Ramos (cell line): ENCODE results near the gene GNA14.
"Not testable (repeated sequence)": the region's sequence is repeated elsewhere in the genome, so short reads cannot be mapped to it uniquely, and the experiment has no call there.

Experiments used
- in situ Hi-C: fragments of 300-500 bp; cut with MboI; formaldehyde crosslinking; loops from one replicate; pipeline ENCODE4 v1.14.3; 2022; ENCODE audit warnings: low sequenced_read_pairs; ENCODE audit not compliant: unreplicated experiment

Gene GNA14

GRCh38 chr9:77648234-77649108 lies at the start of gene GNA14:
GNA14 (minus strand) TSS chr9:77648322; CDS start chr9:77647793, 529 bp downstream.
- in situ Hi-C loops = no loop called here

DNA sequence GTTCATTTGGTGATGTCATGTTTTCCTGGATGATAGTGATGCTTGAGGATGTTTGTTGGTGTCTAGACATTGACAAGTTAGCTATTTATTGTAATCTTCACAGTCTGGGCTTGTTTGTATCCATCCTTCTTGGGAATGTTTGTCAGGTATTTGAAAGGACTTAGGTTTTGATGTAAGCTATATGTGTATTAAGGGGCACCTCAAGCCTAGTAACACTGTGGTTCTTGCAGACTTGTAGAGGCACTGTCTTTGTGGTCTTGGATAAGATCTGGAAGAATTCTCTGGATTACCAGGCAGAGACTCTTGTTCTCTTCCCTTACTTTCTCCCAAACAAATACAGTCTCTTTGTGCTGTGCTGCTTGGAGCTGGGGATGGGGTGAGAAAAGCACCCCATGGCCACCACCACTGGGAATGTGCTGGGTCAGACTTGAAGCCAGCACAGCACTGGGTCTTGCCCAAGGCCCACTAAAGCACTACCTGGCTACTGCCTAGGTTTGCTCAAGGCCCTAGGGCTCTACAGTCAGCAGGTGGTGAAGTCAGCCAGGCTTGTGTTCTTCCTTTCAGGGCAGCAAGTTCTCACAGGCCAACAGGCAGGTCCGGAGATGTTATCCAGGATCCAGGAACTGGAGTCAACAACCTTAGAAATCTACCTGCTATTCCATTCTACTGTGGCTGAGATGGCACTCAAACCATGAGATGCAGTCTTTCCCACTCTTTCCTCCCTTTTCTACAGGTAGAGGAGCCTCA lies 49.3 kb upstream of the GNA14 start:
- in situ Hi-C loops = no loop called here

- in situ Hi-C loops = not testable (repeated sequence)
Observed at GRCh38 chr9:77690723-77691122, 42.6 kb upstream of the GNA14 start.

DNA sequence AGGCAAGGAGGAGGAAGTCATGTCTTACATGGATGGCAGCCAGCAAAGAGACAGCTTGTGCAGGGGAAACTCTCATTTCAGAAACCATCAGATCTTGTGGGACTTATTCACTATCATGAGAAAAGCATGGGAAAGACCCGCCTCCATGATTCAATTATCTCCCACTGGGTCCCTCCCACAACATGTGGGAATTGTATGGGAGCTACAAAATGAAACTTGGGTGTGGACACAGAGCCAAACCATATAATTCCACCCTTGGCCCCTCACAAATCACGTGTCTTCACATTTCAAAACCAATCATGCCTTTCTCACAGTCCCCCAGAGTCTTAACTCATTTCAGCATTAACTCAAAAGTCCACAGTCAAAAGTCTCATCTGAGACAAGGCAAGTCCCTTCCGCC lies 42.0 kb upstream of the GNA14 start:
- in situ Hi-C loops = not testable (repeated sequence)

DNA sequence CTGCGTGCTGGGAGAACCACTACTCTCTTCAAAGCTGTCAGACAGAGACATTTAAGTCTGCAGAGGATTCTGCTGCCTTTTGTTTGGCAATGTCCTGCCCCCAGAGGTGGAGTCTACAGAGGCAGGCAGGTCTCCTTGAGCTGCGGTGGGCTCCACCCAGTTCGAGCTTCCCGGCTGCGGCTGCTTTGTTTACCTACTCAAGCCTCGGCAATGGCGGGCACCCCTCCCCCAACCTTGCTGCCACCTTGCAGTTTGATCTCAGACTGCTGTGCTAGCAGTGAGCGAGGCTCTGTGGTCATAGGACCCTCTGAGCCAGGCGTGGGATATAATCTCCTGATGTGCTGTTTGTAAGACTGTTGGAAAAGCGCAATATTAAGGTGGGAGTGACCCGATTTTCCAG lies 39.6 kb upstream of the GNA14 start:
- in situ Hi-C loops = not testable (repeated sequence)

- in situ Hi-C loops = no loop called here
Observed at GRCh38 chr9:77680581-77680980, 32.5 kb upstream of the GNA14 start.

DNA sequence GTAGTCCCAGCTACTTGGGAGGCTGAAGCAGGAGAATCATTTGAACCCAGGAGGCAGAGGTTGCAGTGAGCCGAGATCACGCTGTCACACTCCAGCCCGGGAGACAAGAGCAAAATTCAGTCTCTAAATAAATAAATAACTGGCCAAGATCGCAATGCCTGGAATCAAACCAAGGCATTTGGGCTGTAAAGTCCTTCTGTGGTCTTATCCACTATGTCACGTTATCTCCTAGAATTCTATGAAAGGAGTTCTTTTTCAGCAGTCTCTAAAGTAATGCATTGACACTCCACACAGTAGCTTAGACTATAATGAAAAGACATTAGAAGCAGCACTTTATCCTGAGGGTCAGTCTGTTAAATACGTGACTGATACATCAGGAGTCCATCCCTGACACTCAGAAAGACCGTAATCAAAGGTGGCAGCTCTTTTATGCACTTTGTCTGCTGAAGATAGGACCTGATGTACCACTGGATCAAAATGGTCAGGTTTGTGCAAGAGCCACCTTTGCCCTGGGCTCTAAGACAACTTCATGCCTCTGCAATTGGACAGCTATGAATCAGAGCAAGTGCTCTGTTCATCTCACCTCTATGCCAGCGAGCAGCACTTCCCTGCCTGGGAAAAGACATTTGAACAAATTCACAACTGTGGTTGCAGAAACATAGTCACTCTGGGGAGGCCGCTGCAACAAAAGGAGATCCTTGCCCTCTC lies 31.7 kb upstream of the GNA14 start:
- in situ Hi-C loops = no loop called here

DNA sequence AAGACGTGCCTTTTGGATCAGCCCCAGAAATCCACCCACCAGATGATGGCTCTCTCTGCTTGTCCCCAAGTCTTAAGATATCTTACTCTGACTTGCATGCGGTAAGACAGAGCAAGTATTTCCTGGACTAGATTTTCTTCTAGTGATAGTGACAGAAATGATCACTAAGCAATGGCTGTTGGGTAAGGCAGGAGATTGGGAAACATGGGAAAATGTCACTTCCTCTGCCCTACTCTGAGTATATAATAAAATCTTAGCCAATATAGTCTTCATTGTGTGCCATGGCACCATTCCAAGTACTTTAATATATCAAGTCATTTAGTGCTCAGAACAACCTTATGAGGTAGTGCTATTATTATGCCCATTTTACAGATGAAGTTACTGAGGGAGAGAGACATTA lies 31.0 kb upstream of the GNA14 start:
- in situ Hi-C loops = no loop called here

DNA sequence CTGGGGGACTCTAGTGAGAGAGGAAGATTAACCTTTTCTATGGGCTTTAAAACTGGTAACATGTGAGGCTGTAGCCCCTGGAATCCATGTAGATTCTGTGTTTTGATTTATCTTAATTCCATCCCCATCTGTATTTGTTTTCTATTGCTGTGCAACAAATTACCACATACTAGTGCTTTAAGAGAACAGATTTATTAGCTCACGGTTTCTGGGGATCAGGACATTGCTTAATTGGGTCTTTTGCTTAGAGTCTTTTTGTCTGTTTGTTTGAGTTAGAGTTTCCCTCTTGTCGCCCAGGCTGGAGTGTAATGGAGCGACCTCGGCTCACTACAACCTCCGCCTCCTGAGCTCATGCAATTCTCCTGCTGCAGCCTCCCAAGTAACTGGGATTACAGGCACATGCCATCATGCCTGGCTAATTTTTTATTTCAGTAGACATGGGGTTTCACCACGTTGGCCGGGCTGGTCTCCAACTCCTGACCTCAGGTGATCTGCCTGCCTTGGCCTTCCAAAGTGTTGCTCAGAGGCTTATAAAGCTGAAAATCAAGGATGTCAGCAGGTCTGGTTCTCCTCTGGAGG lies 29.9 kb upstream of the GNA14 start:
- in situ Hi-C loops = no loop called here

GRCh38 chr9:77677397-77677796 lies 29.3 kb upstream of the GNA14 start:
- in situ Hi-C loops = no loop called here

DNA sequence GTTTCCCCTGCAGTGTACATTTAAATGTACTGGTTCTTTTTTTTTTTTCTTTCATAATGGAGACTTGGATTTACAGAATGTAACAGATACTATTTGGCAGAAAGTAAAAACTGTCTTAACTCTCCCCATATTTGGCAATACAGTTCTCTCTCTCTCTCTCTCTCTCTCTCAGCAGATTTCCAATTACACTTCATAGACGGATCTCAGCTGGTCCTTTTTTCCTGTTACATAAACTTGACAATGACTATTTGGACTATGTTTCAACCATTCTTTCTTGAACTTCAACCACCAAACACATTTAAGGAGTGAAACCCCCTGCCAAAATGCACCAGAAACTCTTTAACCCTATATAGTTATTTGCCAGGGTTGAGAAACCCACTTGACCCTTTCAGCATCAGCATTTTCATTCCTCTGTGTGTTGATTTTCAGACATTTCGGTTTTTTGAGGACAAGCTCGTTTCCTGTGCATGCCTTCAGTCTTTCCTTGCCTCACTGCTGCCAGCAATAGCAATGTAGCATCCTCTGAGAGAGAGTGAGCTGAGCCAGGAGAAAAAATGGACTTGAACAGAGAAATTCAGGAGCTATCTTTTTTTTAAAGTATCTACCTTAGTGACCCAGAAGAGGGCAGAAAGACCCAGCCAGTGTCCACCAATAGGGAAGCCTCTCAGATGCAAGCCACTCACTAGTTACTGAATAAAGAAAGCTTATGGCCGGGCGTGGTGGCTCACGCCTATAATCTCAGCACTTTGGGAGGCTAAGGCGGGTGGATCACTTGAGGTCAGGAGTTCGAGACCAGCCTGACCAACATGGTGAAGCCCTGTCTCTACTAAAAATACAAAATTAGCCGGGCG lies 26.0 kb upstream of the GNA14 start:
- in situ Hi-C loops = no loop called here

- in situ Hi-C loops = no loop called here
Observed at GRCh38 chr9:77672183-77672582, 24.1 kb upstream of the GNA14 start.

DNA sequence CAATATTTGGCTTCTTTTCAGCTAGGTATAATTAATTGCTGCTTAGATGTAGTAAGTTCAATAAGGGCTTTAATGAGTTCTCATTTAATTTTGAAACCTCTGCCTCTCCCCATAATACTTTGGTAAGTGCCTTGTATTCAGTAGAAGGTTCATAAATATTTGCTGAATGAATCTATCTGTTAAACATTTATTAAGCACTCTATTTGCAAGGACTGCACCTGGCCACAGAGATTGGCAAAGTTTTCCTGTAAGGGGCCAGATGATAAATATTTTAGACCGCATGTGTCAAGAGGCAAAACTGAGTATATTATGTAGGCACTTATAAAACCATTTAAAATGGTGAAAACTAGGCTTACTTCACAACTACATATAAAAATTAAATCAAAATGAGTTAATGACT lies 19.0 kb upstream of the GNA14 start:
- in situ Hi-C loops = no loop called here

DNA sequence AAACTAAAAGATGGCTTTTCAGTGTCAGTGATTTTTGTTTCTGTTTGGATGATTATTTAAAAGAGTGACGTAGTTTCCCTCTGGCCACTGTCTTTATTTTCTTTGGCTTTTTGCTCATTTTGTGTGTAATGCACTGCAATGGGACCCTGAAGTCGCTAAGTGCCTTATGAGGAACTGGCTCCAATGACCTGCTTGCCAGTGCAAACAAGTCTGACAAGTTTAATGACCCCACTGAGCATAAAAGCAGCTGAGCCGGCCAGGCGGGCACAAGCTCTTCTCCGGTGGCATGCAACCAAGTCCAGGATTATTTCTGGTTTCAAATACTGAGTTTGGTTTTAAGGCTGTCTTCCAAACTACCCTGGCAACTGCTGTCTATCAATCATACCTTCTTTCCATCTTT lies 15.6 kb upstream of the GNA14 start:
- in situ Hi-C loops = no loop called here

DNA sequence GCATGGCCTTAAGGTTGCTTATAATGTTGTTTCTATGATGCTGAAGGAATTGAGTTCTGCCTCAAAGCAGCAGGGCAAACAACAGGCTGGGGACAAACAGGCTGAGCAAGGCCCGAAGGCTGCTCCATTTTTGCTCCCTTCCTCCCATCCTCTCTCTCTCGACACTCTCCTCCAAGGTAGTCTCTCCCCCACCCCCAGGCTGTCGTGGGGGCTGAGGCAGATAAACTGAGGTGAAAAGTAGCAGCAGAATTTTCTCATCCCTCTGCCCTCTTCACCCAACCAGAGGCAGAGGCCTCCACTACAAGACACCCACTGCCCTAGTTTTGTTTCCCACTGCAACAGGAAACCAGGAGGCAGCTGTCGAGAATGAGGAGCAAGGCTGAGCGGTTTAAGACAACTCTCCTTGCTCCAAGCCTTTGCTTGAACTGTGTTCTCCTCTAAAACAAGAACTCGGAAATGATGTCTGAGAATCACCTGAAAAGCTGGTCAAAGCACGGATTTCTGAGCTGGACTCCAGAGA lies 13.5 kb upstream of the GNA14 start:
- in situ Hi-C loops = no loop called here

GRCh38 chr9:77659926-77660325 lies 11.8 kb upstream of the GNA14 start:
- in situ Hi-C loops = no loop called here

DNA sequence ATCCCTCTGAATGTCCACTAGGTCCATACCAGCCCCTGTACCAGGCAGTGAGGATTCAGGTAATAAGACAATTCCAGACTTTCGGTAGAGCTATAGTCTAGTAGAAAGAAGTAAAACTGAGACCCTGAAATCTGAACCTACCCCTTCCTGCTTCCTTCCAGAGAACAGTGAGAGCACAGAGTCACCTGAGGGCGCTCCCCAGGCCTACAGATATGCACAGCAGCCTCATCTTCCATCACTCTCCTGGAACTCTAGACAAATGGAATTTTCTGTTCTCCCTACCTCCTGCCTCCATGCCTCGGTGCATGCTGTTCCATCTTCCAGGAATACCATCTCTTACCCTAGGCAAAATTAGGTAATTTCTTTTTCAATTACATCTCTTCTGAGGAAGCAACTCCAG lies 3.1 kb upstream of the GNA14 start:
- in situ Hi-C loops = no loop called here

GRCh38 chr9:77649109-77649812 lies 1.1 kb upstream of the GNA14 start:
- in situ Hi-C loops = no loop called here
